ENCODE results near the gene CBL.

Gene CBL

DNA sequence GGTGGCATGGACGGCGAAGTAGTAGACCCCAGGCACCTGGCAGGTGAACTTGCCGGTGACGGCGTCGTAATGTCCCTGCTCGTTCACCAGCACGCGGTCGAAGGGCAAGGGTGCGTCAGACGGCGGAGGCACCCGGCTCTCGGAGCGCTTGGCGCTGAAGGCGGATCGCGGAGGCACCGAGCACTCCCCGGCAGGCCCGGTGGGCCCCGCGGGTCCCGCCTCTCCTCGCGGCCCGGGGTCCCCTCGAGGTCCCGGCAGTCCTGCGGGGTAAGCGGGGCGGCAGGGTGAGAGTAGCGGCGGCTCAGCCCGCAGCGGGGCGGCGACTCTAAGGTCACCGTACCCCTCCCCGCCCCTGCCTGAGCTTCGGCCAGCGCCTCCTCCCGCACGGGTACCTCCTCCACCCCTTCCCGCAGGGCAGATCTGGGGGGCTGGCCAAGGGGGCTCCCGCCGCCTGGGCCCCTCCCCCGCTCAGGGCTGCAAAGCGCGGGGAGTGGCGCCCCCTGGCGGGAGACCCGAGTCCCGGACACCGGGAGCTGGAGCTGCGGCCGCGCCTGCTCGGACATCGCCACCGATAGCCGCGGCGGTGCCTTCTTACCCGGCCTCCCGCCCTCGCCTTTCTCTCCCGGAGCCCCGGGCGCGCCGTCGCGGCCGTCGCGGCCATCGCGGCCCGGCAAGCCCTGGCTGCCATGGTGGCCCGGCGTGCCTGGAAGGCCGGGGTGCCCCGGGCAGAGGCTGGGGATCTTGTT is 133.6 kb downstream of the CBL start:
- H3K27ac ChIP-seq, result no peak overlapping the region
- DNase-seq (ENCODE audit: low read depth, low spot score), result no peak

DNA sequence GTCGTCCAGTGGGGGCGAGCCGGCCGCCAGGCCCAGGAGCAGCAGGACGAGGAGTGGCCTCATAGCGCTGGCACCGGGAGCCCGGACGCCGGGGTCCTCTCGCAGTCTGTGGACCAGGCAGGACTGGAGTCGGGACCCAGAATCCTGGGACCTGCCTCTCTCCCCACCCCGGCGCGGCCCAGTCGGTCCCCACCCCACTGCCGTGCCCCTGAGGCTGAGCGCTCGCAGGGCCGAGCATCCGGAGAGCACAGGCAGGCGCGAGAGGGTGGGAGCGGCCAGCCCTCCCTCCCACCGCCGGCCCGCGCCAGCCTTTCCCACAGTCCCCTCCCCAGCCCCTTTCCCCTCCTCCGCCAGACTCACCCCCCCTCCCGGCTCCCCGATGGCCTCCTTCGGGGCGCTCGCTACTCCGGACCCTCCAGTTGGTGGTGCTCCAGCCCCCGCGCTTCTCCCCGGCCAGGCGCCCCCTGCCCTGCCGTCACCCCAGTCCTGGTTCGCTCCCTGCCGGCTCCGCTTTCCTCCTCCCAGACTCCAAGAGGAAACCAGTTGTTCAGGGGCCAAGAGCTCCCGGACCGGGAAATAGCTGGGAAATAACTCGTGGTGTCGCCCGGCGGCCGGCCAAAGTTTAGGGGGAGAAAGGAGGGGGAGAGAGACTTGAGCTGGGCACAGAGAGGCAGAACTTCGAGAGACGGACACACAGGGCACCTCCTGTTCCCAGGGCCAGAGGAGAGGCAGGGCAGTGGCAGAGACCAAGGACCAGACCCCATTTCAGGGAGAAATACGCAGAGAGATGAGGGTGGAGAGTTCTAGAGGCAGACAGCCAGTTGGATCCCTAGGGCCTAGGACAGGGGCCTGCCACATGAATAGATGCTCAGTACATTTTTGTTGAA is 134.4 kb downstream of the CBL start, which contains the start of gene C1QTNF5:
Gene C1QTNF5, minus strand, starts transcription at position 549 of the 887 bp plus-strand sequence. Its CDS starts 486 bp downstream, at position 63.
- DNase-seq (ENCODE audit: low read depth, low spot score), result no peak
- no peak within 1 kb of the TSS for H3K27ac ChIP-seq

DNA sequence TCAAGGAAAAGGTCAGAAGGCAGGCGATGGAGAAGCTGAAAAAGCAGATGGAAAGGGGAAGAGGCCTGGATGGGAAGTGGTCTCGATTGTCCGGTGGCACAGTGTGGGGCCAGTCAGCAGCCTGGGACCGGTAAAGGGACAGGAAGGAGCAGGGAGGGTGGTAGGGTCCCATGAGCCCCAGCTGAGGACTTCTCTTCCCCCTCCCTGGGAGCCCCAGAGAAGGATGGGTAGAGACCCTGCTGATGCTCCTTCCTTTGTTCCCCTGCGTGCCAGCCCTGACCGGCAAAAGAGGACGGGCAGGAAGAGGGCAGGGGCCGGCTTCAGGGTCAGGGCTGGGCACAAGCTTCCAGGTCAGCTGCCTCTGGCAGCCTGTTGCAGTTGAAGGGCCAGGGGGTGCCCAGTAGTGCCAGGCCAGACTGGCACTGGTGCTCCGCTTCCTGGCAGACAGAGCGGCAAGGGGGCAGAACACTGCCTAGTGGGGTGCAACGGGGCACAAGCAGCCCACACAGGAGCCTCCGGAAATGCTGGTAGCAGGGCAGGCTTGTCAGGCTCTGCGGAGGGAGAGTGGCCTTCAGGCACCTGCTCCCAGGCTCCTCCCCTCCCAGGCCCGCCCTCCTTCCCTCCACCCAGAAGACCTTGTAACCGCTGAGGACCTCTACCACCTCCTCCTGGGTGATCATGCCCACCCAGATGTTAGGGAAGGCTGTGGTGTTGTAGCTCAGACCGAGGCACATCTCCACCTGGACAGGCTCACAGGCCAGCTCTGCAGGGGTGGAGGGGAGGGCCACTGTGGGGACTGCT is 135.3 kb downstream of the CBL start:
- H3K27ac ChIP-seq, result no peak overlapping the region
- no peak for DNase-seq (ENCODE audit: low read depth, low spot score)

DNA sequence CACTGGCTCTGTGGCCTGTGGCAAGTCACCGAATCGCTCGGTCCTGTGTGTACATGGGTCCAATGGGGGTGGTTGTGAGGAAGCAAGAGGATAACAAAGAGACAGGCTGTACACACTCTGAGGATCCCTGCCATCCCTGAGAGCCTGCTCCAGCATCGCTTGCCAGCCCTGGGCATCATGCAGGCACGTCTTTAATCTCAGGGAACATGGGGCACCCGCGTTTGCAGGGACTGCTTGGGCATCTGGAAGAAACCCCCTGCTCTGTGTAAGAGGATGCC is 135.8 kb downstream of the CBL start:
- no peak for DNase-seq (ENCODE audit: low read depth, low spot score)
- H3K27ac ChIP-seq, result no peak overlapping the region

DNA sequence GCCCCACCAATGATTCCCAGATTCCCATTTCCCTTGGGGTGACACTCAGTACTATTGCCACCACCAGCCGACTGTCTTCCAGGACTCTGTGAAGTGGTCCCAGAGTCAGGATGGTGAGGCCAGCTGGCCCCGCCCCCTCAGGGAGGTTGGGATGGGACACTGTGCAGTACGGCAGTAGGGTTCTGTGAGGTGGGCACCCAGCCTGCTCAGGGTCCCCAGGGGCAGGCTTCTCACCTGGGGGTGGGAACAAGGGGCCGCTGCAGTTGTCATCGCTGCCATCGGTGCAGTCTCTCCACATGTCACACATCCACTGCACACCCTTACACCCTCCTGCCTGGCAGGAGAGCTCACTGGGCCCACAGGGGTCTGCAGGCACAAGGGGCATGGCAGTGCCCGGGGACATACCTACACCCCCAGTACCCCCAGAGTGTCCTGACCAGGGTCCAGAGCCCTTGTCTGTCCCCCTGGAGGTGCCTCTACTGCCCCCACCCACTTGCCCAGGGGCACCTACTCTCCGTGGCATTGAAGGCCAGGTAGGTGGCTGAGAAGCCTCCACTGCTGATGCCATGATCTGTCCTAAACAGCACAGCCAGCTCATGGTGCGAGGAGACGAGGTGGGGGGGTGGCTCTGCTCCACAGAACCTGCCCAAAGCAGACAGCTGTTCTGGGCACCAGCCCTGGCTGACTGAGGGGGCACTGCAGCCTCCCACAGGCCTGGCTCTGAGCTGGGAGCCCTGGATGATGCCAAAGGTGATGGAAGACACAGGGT is 136.4 kb downstream of the CBL start:
- no peak for DNase-seq (ENCODE audit: low read depth, low spot score)

DNA sequence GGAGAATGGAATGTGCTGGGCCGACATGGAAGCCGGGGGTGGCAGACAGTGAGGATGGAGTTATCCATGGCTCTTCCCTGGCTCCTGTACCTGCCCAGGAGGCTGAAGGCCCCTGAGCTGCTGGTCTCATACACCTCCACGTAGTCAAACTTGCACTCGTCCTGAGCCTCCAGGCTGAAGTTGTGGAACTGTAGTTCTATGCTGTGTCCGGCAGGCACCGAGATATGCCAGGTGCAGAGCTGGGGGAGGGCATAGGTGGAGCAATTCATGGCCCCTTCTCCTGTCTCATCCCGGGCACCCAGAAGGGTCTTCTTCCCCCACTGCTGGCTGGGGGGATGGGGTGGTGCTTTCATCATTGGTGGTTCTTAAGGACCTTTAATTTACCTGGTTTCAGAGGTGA is 137.6 kb downstream of the CBL start:
- DNase-seq (ENCODE audit: low read depth, low spot score), result no peak
- H3K27ac ChIP-seq, result no peak overlapping the region

More for the DNA sequence above, 136.4 kb downstream of the CBL start:
- no peak overlapping the region for H3K27ac ChIP-seq

DNA sequence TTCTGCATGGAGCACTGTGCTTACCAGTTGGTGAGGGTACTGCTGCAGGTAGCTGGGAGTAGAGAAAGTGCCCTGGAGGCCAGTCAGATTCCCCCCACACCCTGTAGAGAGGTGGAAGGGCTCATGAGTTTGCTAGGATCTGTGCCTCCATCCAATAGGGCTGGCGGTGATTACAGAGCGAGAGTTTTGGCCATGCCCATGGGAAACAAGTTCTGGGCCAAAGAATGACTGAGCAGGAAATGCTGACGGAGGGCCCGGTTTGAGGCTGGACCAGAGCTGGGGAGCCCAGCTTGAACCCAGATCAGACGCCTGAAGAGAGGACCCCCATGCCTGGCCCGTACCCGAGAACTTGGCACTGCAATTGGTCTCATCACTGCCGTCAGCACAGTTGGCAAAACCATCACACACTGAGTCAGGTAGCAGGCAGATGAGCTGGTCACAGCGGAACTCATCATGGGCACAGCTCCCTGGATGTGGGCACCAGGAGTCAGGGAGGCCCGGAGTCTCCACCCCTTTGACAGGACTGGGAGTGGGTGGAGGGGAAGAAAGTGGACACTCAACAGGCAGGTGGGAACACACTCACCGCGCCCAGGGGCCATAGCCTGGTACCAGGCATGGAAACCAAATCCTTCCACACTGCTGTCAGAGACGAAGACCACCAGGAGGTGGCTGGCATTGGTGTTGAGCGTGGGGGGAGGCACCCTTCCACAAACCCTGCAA is 138.3 kb downstream of the CBL start:
- no peak for DNase-seq (ENCODE audit: low read depth, low spot score)
- no peak overlapping the region for H3K27ac ChIP-seq

DNA sequence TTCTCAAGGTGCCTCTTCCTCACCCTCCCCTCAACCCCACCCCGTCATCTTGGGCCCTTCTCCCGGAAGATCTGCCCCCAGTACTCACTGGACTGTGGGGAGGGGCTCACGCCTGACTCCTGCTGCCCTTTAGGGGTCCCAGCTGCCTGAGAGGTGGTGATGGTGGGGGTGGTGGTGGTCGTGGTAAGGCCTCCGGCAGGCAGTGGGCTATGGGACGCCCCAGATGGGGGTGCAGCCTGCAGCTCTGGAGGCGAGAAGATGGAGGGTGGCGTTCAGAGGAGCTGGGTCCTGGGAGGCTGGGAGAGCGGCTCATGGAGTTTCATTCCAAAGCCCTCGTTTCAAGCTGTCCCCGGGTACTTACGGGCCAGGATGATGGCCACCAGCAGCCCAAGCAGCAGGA is 139.5 kb downstream of the CBL start:
- DNase-seq (ENCODE audit: low read depth, low spot score), result no peak
- H3K27ac ChIP-seq, result no peak overlapping the region

DNA sequence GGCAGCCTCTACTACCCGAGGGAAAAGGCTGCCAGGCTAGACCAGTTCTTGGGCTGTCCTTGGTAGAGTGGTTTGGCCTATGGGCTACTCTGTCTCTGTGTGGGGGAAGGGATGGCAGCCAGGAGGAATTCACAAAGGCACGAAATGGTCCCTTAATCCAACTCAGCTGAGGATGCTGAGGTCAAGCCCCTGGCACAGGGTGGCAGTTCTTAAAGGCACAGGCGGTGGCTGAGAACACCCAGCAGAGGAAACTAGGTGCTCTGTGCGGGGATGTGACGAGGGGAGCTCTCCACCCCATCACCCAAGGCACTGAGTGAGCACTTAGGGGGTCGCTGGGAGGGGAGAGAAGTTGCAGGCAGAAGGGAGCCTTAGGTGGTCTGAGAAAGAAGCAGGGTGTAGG is 140.5 kb downstream of the CBL start, which contains the start of gene MFRP:
Gene MFRP, minus strand, starts transcription at position 101 of the 400 bp plus-strand sequence. CDS start 192 bp downstream, outside the sequence.
- H3K27ac ChIP-seq, result no peak within 1 kb of the TSS
- DNase-seq (ENCODE audit: low read depth, low spot score), result no peak

DNA sequence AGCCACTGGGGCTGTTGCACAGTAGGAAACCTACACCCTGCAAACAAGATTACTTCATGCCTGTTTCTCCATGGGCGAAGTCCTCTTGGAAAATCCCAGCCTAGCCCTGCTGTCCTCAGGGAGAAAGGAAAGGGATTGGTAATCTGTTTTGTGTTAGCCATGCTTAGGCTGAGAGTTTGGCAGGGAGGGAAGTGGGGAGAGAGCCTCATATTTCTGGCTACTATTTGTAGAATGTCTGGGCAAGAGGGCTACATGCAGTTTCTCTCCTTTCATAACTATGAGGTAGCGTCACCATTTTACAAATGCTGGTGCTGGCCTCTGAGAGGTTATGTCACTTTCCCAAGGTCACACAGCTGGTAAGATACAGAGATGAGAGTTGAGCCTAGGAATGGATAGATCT is 141.1 kb downstream of the CBL start:
- no peak overlapping the region for H3K27ac ChIP-seq
- no peak for DNase-seq (ENCODE audit: low read depth, low spot score)

DNA sequence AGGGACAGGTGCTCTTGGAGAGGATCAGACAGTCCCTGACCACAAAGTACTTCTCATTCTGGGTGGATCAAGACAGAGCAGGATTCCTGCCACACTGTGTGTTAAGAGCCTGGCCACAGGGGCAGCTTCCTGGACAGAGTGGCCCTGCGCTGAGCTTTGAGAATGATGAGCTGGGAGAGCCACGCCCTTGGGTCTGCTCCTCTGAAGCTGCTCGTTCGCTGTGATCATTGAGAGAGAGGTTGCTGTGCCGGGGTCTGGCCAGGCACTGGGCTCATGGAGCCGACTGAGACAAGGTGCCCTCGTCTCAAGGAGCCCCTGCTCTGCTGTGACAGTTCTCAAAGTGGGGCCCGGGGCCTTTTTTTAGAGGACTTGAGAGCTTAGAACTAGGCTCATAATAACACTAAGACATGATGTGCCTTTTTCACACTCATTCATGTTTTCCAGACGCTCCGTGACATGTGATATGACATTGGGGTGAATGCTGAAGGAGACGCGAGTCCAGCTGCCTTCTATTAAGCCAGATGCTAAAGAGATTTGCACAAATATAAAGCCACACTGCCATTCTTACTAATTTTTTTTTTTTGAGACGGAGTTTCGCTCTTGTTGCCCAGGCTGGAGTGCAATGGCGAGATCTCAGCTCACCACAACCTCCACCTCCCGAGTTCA is 141.9 kb downstream of the CBL start:
- DNase-seq (ENCODE audit: low read depth, low spot score), result no peak
- H3K27ac ChIP-seq, result no peak overlapping the region

DNA sequence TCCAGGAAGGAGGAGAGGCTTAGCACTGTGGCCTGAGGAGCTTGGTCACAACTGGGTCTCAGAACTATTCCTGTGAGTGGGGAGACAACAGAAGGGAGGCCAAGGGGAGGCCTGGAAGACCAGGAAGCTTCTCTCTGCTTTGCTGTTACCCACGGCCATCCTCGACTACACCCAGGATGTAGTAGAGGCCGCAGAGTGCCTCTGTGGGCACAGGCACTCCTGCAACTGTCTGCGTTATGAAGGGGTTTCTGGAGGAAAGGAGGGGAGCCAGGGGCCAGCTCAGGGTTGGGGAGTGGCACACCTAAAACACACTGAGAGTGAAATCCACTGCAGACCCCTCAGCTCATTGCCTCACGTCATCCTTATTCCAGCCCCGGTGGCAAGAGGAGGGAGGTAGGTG is 144.2 kb downstream of the CBL start:
- no peak for DNase-seq (ENCODE audit: low read depth, low spot score)
- no peak overlapping the region for H3K27ac ChIP-seq

DNA sequence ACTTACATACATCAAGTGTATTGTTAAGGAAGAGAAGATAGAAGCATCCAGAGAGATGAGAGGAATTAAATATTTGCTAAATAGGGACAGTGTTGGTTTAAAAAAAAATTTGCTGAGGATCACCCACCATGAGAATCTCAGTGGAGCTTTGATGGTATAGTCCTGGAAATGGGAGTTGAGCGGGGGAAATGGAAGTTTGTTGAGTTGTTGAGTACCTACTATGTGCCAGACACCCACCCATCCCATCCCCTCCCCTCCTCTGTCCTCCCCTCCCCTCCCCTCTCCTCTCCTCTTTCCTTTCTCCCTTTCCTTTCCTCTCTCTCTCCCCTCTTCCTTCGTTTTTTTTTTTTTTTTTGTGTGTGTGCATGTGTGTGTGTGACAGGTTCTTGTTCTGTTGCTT is 145.1 kb downstream of the CBL start:
- DNase-seq (ENCODE audit: low read depth, low spot score), result no peak
- H3K27ac ChIP-seq, result no peak overlapping the region

DNA sequence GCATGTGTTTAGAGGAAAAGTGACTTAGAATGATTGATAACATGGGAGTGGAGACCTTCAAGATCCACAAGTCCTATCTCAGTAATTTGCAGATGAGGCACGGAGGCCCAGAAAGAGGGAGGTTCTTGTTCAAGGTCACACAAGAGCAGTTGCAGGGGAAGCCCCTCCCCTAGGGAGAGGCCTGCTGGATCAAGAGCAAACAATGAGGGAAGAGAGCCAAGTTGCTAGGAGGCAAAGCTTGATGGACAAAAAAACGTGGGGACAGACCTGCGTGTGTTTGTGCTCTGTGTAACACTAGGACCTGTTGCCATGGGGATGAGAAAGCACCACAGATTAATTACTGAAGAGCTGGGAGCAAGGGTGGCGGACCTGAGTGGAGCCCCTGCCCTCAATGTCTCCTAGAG is 146.7 kb downstream of the CBL start:
- no peak overlapping the region for H3K27ac ChIP-seq
- no peak for DNase-seq (ENCODE audit: low read depth, low spot score)

DNA sequence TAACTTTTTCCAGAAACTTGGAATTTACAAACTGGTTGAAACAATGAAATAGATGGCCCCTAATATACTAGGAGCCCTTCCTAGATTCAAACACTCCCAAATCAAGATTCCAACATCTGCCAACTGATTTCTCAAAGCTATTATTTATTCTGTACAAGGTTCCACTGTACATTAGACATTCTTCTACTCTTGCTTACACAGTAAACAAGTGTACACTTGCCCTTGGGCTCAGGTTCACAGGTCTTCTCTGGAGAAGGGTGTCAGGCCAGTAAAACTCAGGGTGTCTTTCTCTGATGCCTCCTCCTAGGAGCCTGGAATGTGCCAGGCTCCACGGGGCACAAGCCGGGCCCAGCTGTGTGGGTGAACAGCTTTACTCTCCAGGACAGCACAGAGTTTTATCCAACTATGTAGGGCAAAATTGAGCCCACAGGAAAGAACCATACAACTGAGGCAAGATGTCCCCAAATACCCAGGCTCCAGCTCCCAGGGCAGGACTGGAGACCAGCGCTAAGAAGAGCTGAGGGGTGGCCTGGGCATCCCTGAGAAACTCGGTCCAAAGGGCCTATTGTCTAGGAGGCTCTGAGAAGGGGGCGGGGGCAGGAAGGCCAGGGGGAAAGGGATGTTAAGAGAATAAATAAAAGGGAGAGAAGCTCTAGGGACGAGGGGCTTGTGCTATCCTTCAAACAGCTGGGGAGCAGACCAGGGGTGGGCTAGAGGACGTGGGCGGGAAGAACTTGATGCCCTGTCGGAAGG is 149.1 kb downstream of the CBL start:
- no peak for DNase-seq (ENCODE audit: low read depth, low spot score)
- H3K27ac ChIP-seq, result no peak overlapping the region

DNA sequence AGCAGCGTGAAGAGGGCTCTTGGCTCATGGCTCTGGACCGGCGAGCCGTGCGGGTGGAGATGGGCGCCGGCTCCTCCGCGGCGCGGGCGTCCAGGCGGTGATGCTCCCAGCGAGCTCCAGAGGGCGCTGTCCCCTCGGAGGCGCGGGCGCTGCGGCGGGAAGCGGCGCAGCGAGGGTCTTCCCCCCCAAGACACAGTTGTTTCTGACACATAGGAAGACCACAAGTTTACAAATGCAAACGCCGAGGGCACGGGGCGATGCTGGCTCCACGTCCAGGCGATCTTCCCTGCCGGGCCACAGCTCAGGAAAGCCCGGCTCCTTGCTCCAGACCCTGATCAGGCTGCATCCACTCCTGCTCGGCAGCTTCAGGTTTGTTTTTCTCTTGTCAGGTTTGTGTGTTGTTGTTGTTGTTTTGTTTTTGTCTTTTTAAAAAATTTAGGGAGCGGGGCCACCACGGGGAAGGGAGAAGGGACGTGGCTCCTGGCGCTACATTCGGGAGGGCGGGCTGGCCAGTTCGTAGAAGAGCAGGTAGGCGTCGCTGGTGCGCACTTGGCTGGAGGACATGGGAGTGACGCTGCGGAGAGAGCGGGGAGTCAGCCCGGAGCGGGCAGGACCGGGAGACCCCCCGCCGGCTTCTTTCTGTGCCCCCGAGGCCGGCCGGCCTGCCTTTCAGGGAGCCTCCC is 150.4 kb downstream of the CBL start:
- no peak for DNase-seq (ENCODE audit: low read depth, low spot score)
- H3K27ac ChIP-seq, result no peak overlapping the region

DNA sequence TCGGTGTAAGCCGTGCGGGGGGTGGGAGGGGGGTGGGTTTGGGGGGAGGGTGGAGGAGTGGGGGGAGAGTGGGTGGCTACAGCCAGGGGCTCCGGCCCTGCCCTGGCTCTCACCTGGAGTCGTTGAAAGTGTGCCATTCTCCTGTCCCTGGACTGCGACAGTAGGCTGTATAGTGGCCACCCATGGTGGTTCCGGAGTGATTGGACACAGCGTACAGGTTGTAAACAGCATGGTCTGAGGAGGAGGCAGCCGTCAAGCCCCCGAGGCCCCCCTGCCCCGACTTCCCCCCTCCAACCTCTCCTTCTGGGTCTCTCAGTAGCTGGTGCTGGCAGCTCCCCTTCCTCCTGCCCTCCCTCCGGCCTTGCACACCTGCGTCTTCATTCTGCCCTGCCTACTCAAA is 150.9 kb downstream of the CBL start:
- DNase-seq (ENCODE audit: low read depth, low spot score), result no peak
- no peak overlapping the region for H3K27ac ChIP-seq
